Stomach (tissue), 9 donors: Measurements from ENCODE around the gene TBC1D20. TPM values are rescaled to one million over a fixed set of nuclear protein-coding genes. Genes with fewer than 3 reads are reported as not detected.

ENCODE experiments used
- DNase-seq, 2 donors: peaks; one replicate each; pipeline versions ENCODE4 v3.0.0 to v3.0.0-alpha.2; 2013 to 2019
- H3K27ac ChIP-seq, 5 donors: fragments of 200-600 bp in 4 of 5; sonication (generic) in 4 of 5; one replicate each; pipeline ENCODE4 v1.5.1; 2013 to 2019; ENCODE audit warnings: mild to moderate bottlenecking in 1 of 5, moderate library complexity in 1 of 5
- H3K27me3 ChIP-seq, 3 donors: fragments of 200-600 bp; sonication (generic); one replicate each; pipeline ENCODE4 v1.5.1; 2017 to 2019; ENCODE audit warnings: mixed run types in 1 of 3
- H3K36me3 ChIP-seq, 4 donors: fragments of 200-600 bp; sonication (generic); 1 replicate in 3 of 4; 2 replicates in 1 of 4; pipeline ENCODE4 v1.5.1; 2016 to 2019
- H3K4me1 ChIP-seq, 4 donors: fragments of 200-600 bp; sonication (generic); one replicate each; pipeline ENCODE4 v1.5.1; 2016 to 2019
- H3K4me3 ChIP-seq, 4 donors: fragments of 200-600 bp; sonication (generic) in 3 of 4; one replicate each; pipeline ENCODE4 v1.5.1; 2016 to 2019; ENCODE audit warnings: mild to moderate bottlenecking in 1 of 4
- H3K9me3 ChIP-seq, 4 donors: fragments of 200-600 bp; sonication (generic); one replicate each; pipeline ENCODE4 v1.5.1; 2016 to 2019
- CTCF ChIP-seq, 7 experiments: fragments of 450-650 bp in 4 of 7; fragments of 200-600 bp in 3 of 7; sonication (generic) in 3 of 7; IDR thresholded peaks; one replicate each; pipeline ENCODE4 v1.5.1; 2016 to 2019; ENCODE audit warnings: antibody characterized with exemption in 7 of 7, control low read depth in 2 of 7, mild to moderate bottlenecking in 1 of 7
- EP300 ChIP-seq: sonication (generic); formaldehyde crosslinking; IDR thresholded peaks from one replicate; pipeline ENCODE4 v1.6.1; 2017; ENCODE audit warnings: antibody characterized with exemption
- POLR2A ChIP-seq, 4 donors: fragments of 450-650 bp; IDR thresholded peaks; one replicate each; pipeline ENCODE4 v1.6.1; 2016; ENCODE audit warnings: antibody characterized with exemption in 4 of 4, control low read depth in 2 of 4, mild to moderate bottlenecking in 1 of 4, moderate library complexity in 1 of 4
- POLR2AphosphoS5 ChIP-seq, 3 donors: sonication (generic); formaldehyde crosslinking; IDR thresholded peaks; one replicate each; pipeline ENCODE4 v1.6.1; 2016; ENCODE audit warnings: antibody characterized with exemption in 3 of 3
- whole genome bisulfite sequencing, 5 donors: extraction: QIAGEN DNeasy Blood & Tissue Kit in 3 of 5; methylation state at CpG; one replicate each; pipeline versions ENCODE4 v1.1.5 to v1.1.7; 2013 to 2018; 5-methylcytosine and 5-hydroxymethylcytosine counted together
- intact Hi-C: fragments of 100-400 bp; cut with DNase I; formaldehyde crosslinking; loops from one replicate; pipeline ENCODE4 v1.15.1; 2023; ENCODE audit warnings: low total_unique reads
- polyA plus RNA-seq, 3 donors: library from polyadenylated mRNA; stranded (reverse); fragments of 200-250 nt; gene quantifications; one replicate each; pipeline ENCODE4 v1.2.3, GENCODE V29; 2013
- total RNA-seq, 5 donors: library from RNA; depleted of rRNA; stranded (reverse); fragments of >200 nt; gene quantifications; one replicate each; pipeline versions ENCODE4 v1.1.0 to v1.2.3, GENCODE V29; 2014 to 2016
- donor health status: healthy with polysubstance abuse.
- donor health status: Bipolar disorder and iron deficiency.
- donor health status: healthy.

TBC1D20 gene
- total and polyA plus RNA-seq, 8 donors = 7.5 to 43.3 (median 21.7) TPM

DNA sequence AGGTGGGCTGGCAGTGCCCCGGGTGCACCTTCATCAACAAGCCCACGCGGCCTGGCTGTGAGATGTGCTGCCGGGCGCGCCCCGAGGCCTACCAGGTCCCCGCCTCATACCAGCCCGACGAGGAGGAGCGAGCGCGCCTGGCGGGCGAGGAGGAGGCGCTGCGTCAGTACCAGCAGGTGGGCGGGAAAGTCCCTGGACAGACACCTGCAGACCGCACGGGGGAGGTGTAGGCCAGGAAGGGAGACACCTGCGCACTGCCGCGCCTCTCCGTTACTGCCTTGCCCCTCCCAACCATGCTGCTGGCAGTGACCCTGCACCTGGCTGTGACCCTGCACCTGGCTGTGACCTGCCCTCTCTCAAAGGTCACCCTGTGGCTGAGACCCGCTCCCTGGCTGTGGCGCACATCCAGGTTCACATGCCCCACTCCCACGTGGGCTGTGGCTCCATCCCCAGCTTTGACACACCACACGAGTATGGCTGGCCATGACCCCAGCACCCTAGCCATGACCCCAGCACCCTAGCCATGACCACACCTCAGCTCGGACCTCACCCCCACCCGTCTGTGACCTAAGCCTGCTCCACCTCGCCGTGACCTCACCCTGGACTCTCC, 42.7 kb downstream of the TBC1D20 start:
- no peak overlapping the region for H3K4me3 ChIP-seq
- H3K9me3 ChIP-seq = no peaks in the 10 kb centered on the region
- DNase-seq = no peak
- intact Hi-C loops = no loop called here
- WGBS, 5 donors = 84 to 92% (median 88%) methylated on average over 14 to 32 of the region's 32 CpGs
- no peak overlapping the region for H3K27ac ChIP-seq
- H3K36me3 ChIP-seq = peaks cover 50 to 87% (median 76%) of the 10 kb centered on the region in 4 donors
- H3K27me3 ChIP-seq = no peaks in the 10 kb centered on the region
- H3K4me1 ChIP-seq = no peaks in the 10 kb centered on the region
- TF ChIP-seq POLR2AphosphoS5 (IDR thresholded peaks at IDR 0.05) = no peak
- no peak for TF ChIP-seq EP300
- no peak for TF ChIP-seq CTCF (IDR thresholded peaks at IDR 0.05)
- no peak for TF ChIP-seq POLR2A (IDR thresholded peaks at IDR 0.05)

DNA sequence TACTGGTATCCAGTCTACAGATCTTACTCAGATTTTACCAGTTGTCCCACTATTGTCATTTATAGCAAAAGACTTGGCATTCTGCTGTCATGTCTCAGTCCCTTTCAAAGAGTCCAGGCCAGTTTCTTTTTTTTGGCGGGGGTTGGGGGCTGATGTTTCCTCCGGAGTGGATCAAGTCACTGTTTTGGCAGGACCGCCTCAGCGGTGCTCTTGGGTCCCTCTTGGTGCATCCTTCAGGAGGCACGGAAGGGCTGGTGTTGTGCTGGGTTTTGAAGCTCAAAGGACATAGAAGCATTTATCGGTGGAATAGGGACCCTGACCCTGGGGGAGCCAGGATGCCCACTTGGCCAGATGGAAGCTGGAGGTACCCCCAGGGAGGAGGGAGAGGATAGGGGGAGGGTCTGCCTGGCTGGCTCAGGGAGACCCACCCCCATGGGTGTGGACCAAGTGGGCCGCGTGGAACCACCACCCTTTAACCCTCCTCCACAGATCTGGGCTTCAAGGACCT, 43.4 kb downstream of the TBC1D20 start:
- peaks cover 47 to 80% (median 73%) of the 10 kb centered on the region in 4 donors for H3K36me3 ChIP-seq
- TF ChIP-seq EP300 (no peak), CTCF (IDR thresholded peaks at IDR 0.05) (no peak), POLR2A (IDR thresholded peaks at IDR 0.05) (no peak), POLR2AphosphoS5 (IDR thresholded peaks at IDR 0.05) (no peak)
- H3K9me3 ChIP-seq = no peaks in the 10 kb centered on the region
- 87 to 96% (median 94%) methylated on average over 6 to 8 of the region's 8 CpGs for WGBS, 5 donors
- no peak overlapping the region for H3K4me3 ChIP-seq
- H3K27me3 ChIP-seq = no peaks in the 10 kb centered on the region
- intact Hi-C loops = no loop called here
- DNase-seq = no peak
- H3K27ac ChIP-seq = no peak overlapping the region
- H3K4me1 ChIP-seq = no peaks in the 10 kb centered on the region

DNA sequence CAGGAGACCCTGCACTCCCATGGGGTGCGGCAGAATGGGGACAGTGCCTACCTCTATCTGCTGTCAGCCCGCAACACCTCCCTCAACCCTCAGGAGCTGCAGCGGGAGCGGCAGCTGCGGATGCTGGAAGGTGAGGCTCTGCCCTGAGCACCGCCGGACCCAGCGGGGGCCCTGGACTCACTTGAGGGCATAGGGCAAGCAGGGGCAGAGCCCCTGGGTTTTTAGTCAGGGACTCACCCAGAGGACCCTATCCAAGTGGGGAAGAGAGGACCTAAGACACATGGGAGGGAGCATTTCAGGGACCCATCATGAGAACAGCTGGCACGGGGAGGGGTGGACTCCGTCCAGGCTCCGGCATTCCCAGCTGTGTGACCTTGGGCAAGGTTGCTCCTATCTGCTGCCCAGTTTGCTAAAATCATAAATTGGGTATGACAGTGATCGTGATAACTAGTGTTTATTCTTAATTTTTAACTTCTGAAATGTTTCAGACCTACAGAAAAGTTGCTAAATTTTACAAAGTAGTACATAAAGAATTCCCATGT, 44.5 kb downstream of the TBC1D20 start:
- no peaks in the 10 kb centered on the region for H3K27me3 ChIP-seq
- peaks cover 44 to 70% (median 63%) of the 10 kb centered on the region in 4 donors for H3K36me3 ChIP-seq
- no peak overlapping the region for H3K4me3 ChIP-seq
- 79 to 91% (median 83%) methylated on average over 9 to 12 of the region's 12 CpGs for WGBS, 5 donors
- H3K4me1 ChIP-seq = no peaks in the 10 kb centered on the region
- intact Hi-C loops = no loop called here
- no peaks in the 10 kb centered on the region for H3K9me3 ChIP-seq
- no peak overlapping the region for H3K27ac ChIP-seq
- no peak for TF ChIP-seq EP300
- TF ChIP-seq POLR2A (IDR thresholded peaks at IDR 0.05) = no peak
- TF ChIP-seq POLR2AphosphoS5 (IDR thresholded peaks at IDR 0.05) = no peak
- TF ChIP-seq CTCF (IDR thresholded peaks at IDR 0.05) = no peak
- DNase-seq = no peak

DNA sequence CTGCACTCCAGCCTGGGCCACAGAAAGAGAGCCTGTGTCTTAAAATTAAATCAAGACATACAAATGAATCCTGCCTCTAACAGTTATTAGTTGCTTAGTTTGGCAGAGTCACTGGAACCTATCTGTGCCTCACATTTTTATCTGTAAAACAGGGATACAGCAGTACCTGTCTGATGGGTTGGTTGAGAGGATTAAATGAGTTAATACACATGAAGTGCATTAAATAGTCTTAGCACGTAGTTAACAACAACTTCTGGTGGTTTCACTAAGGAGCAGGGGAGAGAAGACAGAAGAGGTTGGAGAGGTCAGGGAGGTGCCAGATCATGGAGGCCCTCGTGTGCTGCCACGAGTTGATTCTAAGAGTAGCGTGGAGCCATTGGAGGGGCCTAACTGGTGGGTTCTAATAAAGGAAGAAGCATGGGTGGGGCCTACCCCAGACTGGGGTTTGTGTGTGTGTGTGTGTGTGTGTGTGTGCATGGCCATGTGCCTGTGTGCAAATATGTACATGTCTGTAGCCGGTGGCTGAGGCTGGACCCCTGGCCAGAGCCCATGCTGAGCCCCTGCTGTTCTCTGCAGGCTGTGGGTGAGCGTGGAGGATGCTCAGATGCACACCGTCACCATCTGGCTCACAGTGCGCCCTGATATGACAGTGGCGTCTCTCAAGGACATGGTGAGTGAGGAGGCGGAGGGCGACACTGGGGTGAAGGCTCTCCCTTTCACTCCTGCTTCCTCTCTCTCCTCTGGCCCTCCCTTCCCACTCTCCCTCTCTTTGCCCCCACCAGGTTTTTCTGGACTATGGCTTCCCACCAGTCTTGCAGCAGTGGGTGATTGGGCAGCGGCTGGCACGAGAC, 45.2 kb downstream of the TBC1D20 start:
- Histone ChIP-seq H3K27ac (no peak overlapping the region), H3K27me3 (no peaks in the 10 kb centered on the region), H3K9me3 (no peaks in the 10 kb centered on the region), H3K4me1 (no peaks in the 10 kb centered on the region), H3K4me3 (no peak overlapping the region), H3K36me3 (peaks cover 37 to 68% (median 58%) of the 10 kb centered on the region in 4 donors)
- intact Hi-C loops = no loop called here
- TF ChIP-seq POLR2A (IDR thresholded peaks at IDR 0.05) (no peak), POLR2AphosphoS5 (IDR thresholded peaks at IDR 0.05) (no peak), EP300 (no peak), CTCF (IDR thresholded peaks at IDR 0.05) (no peak)
- 78 to 88% (median 85%) methylated on average over 11 to 13 of the region's 13 CpGs for WGBS, 5 donors
- no peak for DNase-seq
